GM18867 (cell line): ENCODE data around the gene RPS6KA2.
"Not testable (repeated sequence)": the region's sequence is repeated elsewhere in the genome, so short reads cannot be mapped to it uniquely, and the experiment has no call there.

Experiments used
- ATAC-seq: cut with Tn5 transposase; IDR thresholded peaks from one replicate; pipeline ENCODE4 v1.9.1; 2021; ENCODE audit warnings: mild to moderate bottlenecking, moderate library complexity; ENCODE audit not compliant: unreplicated experiment

RPS6KA2 gene

GRCh38 chr6:166411271-166411670, 215.8 kb downstream of the RPS6KA2 start:
- no peak for ATAC-seq

DNA sequence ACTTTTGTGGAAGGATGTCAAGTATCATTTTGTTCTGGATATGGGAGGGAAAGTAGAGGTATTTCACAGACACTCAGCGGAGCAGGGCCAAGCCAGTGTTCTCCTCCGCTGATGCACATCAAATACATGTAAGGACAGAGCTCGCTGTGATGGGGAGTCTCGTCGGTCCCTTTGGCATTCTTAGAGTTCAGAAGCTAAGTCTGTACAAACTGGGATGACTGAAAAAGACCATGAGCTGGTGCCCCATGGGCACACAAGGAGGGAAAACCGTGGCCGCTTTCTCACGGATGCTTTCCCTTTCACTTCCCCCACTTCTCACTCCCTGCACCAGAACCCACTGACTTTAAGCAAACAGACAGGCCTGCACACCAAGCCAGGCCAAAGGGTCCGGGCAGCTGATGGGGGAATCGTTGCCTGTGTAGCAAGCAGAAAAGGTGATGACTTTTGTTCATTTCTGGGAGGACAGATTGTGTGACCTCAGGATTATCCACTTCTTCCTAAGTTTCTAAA, 216.6 kb downstream of the RPS6KA2 start:
- ATAC-seq: peak; percentile 71

DNA sequence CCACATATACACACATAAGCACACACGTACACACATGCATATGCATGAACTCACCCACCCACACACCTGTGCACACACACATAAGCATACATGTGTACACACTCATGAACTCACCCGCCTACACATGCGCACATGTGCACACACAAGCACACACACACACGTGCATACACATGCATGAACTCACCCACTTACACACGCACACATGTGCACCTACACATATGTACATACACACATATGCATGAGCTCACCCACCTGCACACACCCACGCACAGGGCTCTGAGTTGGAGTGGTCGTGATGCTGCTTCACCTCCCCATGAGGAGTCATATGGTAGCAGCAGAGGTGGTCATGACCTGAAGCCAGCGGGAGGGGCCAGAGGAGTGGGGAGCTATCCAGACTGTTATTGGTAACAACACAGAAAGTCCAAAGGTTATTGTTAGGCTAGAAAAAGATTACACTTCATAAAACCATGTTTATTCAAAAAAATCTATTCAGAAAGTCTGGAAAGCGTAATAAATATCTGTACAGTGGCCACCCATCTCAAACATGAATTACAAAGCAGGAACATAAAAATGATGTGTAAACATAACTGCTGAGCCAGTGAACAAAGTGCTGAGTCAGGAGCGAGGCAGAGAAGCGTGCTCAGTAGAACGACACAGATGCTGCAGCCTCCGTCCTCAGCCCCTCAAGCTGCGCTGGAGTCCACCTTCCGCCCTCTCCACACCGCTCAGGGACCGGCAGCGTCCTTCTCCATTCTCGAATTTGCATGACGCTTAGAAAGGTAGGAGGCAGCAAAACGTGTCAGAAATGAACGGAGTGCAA, 217.9 kb downstream of the RPS6KA2 start:
- ATAC-seq: no peak

- ATAC-seq: no peak
Measured at GRCh38 chr6:166406197-166406596, 220.9 kb downstream of the RPS6KA2 start.

DNA sequence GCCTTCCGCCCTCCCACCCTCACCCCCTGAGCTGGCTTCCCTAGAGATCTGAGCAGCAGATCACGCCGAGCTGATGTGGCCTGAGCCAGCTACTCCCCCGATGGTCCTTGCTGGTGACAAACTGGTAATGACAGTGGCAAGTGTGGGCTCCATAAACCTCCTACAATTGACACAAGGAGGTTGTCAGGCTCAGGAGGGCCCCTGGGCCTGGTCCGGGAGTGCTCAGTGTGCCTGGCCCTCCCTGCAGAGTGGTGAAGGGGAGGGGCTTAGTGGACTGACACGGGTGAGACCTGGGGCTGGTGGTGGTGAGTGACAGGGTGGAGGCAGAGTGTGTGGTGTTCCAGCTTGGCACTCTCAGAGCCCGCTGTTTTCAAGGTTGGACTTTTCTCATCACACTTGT, 221.7 kb downstream of the RPS6KA2 start:
- ATAC-seq: no peak

GRCh38 chr6:166402582-166403277, 224.3 kb downstream of the RPS6KA2 start:
- no peak for ATAC-seq

GRCh38 chr6:166400649-166401250, 226.3 kb downstream of the RPS6KA2 start:
- peak; percentile 80 for ATAC-seq

- ATAC-seq: no peak
Measured at GRCh38 chr6:166400181-166400580, 226.9 kb downstream of the RPS6KA2 start.

- no peak for ATAC-seq
Measured at GRCh38 chr6:166398348-166398747, 228.7 kb downstream of the RPS6KA2 start.

DNA sequence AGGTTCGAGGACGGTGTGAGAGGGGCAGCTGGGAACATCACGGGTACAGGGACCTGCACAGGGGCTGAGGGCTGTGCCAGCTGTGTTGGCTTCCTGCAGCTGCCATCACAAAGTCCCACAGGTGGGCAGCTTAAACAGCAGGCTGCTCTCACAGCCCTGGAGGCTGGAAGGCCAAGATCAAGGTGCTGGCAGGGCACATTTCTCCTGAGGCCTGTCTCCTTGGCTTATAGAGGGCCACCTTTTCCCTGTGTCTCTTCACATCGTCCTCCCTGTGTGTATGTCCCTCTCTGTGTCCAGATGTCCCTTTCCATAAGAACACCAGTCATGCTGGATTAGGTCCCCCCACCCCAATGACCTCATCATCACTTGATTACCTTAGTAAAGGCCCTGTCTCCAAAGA, 229.2 kb downstream of the RPS6KA2 start:
- no peak for ATAC-seq

DNA sequence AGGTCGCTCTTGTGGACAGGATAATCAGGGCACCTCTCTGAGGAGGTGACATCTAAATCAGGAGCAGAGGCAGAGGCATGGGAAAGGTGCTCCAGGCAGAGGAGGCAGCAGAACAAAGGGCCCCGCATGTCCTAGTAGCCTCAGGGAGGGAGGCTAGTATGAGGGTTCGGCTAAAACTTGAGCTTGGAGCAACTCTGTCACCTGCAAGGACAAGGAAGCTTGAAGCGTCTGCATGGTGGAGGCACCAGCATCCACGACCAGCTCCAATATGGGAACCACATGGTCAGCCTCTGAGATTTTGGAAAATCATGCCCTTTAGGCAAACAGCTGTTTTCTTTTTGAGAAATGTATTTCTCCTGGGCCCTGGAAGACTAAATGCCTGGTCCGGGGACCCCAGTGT, 231.3 kb downstream of the RPS6KA2 start:
- ATAC-seq: no peak

DNA sequence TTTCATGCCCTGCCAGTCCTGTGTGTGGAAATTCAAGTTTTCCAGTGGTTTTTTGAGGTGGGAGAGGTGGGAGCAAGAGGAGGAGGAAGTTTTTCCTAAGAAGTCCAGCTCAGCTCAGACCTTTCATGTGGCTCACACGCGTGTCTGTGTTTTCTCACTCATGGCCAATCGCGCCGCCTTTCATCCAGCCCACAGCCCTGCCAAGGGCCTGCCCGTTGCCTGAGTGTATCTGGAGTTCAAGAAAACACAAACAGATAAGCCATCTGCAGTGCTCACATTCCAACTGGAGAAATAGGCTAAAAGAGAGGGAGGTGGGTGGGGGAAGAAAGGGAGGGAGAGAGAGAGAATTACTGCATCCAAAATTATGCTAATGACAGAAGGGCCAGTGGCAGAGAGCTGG, 231.7 kb downstream of the RPS6KA2 start:
- no peak for ATAC-seq

GRCh38 chr6:166394036-166394892, 232.8 kb downstream of the RPS6KA2 start:
- ATAC-seq: no peak

DNA sequence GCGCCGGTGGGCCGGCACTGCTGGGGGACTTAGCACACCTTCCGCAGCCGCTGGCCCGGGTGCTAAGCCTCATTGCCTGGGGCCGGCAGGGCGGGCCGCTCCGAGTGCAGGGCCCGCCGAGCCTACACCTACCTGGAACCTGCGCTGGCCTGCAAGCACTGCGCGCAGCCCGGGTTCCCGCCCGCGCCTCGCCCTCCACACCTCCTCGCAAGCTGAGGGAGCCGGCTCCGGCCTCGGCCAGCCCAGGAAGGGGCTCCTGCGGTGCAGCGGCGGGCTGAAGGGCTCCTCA, 233.6 kb downstream of the RPS6KA2 start:
- ATAC-seq: no peak

DNA sequence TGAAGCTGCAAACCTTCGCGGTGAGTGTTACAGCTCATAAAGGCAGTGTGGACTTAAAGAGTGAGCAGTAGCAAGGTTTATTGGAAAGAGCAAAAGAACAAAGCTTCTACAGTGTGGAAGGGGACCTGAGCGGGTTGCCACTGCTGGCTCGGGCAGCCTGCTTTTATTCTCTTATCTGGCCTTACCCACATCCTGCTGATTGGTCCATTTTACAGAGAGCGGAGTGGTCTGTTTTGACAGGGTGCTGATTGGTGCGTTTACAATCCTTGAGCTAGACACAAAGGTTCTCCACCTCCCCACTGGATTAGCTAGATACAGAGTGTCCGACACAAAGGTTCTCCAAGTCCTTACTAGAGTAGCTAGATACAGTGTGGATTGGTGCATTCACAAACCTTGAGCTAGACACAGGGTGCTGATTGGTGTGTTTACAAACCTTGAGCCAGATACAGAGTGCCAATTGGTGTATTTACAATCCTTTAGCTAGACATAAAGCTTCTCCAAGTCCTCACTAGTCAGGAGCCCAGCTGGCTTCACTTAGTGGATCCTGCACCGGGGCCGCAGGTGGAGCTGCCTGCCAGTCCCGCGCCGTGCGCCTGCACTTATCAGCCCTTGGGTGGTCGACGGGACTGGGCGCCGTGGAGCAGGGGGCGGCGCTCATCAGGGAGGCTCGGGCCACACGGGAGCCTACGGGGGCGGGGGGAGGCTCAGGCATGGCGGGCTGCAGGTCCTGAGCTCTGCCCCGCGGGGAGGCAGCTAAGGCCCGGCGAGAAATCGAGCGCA, 234.1 kb downstream of the RPS6KA2 start:
- not testable (repeated sequence) for ATAC-seq

- no peak for ATAC-seq
Measured at GRCh38 chr6:166389119-166389518, 237.9 kb downstream of the RPS6KA2 start.

- no peak for ATAC-seq
Measured at GRCh38 chr6:166388290-166389004, 238.6 kb downstream of the RPS6KA2 start.

GRCh38 chr6:166387642-166388289, 239.3 kb downstream of the RPS6KA2 start:
- no peak for ATAC-seq

GRCh38 chr6:166387098-166387497, 240.0 kb downstream of the RPS6KA2 start:
- ATAC-seq: not testable (repeated sequence)
